Measurements from ENCODE around the gene SPATA2.
"Not testable (repeated sequence)": the region's sequence is repeated elsewhere in the genome, so short reads cannot be mapped to it uniquely, and the experiment has no call there.

Gene SPATA2, protein sequence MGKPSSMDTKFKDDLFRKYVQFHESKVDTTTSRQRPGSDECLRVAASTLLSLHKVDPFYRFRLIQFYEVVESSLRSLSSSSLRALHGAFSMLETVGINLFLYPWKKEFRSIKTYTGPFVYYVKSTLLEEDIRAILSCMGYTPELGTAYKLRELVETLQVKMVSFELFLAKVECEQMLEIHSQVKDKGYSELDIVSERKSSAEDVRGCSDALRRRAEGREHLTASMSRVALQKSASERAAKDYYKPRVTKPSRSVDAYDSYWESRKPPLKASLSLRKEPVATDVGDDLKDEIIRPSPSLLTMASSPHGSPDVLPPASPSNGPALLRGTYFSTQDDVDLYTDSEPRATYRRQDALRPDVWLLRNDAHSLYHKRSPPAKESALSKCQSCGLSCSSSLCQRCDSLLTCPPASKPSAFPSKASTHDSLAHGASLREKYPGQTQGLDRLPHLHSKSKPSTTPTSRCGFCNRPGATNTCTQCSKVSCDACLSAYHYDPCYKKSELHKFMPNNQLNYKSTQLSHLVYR

DNA sequence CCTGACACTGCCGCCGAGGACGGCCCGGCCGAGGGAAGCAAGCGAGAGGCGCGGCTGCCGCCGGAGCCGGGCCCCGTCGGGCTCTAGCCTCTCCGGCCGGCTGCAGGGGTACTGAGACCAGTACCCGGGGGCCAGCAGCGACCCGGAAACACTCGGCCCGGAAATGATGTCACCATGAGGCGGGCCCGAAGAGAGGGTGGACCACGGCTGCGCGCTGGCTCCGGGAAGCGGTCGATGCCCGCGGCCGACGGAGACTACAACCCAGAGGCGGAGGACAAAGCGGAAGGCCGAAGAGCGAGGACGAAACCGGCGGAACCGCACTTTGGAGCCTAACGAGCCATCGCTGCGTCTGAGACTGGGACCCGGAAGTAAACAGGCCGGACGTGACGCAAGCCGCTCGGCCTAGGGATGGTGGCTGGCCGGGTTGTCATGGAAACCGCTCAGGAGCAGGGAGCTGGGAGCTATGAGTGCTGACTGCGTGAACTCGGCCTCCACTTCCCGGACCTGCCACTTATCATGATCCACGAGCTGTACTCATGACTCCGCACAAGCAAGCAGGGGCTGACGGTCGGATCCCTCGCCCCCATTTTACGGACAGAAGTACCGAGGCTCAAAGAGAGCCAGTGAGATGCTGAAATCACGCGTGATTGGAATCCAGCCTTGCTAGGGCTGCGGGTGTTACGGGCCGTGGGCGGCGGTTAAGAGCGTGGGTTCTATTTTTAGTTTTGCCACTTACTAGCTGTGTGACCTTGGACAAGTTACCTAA, at the start of gene SPATA2:
SPATA2 (minus strand) TSS at position 150 of the 766 bp plus-strand sequence. CDS start 7,039 bp downstream, outside the sequence.
- peak; percentile 91 for DNase-seq (ENCODE audit: low read depth)

DNA sequence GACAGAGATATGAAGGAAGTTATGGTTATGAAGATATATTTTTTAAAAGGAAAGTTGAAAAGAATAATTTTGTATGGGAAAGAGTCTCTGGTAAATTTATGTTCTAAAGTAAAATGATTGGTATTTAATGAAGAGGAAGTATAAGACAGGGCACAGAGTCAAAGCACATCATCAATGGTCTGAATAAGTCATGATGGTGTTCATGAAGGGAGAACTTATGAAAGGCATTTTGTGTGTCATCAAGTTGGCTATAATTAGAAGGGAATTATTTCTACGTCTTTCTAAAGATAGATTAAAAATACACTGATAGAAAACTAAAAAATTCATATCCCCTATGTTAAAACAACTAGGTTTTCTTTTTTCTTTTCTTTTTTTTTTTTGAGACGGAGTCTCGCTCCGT, 46.1 kb upstream of the SPATA2 start:
- no peak for DNase-seq (ENCODE audit: low read depth)

DNA sequence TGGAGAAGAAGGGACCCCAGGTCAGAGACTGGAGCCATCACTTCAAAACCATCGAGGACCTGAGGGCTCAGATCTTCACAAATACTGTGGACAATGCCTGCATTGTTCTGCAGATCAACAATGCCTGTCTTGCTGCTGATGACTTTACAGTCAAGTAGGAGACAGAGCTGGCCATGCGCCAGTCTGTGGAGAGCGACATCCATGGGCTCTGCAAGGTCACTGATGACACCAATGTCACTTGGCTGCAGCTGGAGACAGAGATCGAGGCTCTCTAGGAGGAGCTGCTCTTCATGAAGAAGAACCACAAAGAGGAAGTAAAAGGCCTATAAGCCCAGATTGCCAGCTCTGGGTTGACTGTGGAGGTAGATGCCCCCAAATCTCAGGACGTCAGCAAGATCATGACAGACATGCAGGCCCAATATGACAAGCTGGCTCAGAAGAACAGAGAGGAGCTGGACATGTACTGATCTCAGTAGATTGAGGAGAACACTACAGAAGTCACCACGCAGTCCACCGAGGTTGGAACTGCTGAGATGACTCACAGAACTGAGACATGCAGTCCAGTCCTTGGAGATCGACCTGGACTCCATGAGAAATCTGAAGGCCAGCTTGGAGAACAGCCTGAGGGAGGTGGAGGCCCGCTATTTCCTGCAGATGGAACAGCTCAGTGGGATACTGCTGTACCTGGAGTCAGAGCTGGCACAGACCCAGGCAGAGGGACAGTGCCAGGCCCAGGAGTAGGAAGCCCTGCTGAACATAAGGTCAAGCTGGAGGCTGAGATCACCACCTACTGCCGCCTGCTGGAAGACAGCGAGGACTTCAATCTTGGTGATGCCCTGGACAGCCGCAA, 42.0 kb upstream of the SPATA2 start:
- DNase-seq (ENCODE audit: low read depth), result not testable (repeated sequence)

- DNase-seq (ENCODE audit: low read depth), result no peak
Observed at GRCh38 chr20:49956689-49957088, 41.4 kb upstream of the SPATA2 start.

- DNase-seq (ENCODE audit: low read depth), result not testable (repeated sequence)
Observed at GRCh38 chr20:49955830-49956396, 40.6 kb upstream of the SPATA2 start.

DNA sequence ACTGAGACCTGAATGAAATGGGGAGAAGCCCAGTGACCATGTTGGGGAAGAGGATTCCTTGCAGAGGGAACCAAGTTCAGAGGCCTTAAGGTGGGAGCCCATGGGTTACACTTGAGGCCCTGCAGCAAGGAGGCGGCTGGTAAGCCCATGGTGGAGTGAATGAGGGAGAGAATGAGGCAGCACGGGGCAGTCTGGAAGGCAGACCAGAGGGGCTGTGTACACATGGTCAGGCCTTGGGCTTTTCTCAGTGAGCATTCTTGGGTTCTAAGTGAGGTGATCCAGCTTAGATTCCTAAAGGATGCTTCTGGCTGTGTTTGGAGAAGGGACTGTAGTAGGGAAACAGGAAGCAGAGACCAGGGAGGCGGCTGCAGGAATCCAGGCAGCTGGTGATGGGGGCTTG, 39.8 kb upstream of the SPATA2 start:
- no peak for DNase-seq (ENCODE audit: low read depth)

GRCh38 chr20:49951151-49951550, 35.8 kb upstream of the SPATA2 start:
- no peak for DNase-seq (ENCODE audit: low read depth)

DNA sequence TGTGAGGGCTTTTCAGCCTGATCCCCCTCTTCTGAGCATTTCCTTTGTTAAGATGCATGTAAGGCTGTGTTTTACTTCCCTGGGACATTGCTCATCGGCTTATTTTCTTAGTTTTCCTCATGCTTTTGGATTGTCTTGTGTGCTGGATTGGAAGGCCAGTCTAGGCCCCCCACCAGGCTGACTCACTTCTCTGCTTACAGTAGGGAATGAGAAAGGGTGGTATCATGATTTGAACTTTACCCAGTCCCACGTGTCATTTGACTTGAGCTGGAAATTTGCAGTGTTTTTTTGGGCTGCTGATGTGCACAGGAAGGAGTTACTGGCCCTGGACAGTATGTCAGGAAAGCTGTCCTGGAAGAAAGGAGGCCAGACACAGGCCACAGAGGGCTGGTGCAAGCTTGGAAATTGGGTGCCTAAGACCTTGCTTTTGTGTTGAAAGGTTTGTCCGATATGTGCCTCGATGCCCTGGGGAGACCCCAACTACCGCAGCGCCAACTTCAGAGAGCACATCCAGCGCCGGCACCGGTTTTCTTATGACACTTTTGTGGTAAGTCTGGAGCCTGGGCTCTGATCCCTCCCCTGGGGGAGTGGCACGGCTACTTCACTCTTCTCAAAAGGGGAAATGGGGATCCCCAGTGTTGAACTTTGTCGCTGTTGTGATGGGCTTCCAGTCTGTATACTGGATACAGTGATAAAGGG, 33.6 kb upstream of the SPATA2 start:
- no peak for DNase-seq (ENCODE audit: low read depth)

DNA sequence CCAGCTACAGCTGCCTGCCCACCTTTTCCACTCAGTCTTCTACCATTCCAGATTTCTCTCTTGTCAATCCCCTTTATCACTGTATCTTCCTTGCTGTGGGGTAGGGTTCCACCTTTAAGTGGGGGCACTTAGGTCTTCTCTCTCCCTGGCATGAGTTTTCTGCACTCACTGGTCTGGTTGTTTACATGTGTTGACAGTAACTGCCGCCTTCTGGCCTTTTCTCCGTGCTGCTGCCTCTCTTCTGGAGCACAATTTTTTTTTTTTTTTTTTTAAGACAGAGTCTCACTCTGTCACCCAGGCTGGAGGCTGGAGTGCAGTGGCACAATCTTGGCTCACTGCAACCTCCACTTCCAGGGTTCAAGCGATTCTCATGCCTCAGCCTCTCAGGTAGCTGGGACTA, 32.8 kb upstream of the SPATA2 start:
- no peak for DNase-seq (ENCODE audit: low read depth)

- DNase-seq (ENCODE audit: low read depth), result no peak
Observed at GRCh38 chr20:49945701-49946477, 30.6 kb upstream of the SPATA2 start.

GRCh38 chr20:49945306-49945700, 30.0 kb upstream of the SPATA2 start:
- no peak for DNase-seq (ENCODE audit: low read depth)

GRCh38 chr20:49942942-49943341, 27.6 kb upstream of the SPATA2 start:
- DNase-seq (ENCODE audit: low read depth), result no peak

GRCh38 chr20:49942303-49942702, 27.0 kb upstream of the SPATA2 start:
- DNase-seq (ENCODE audit: low read depth), result no peak

- DNase-seq (ENCODE audit: low read depth), result no peak
Observed at GRCh38 chr20:49941456-49941855, 26.1 kb upstream of the SPATA2 start.

GRCh38 chr20:49938173-49939163, 23.1 kb upstream of the SPATA2 start:
- DNase-seq (ENCODE audit: low read depth), result no peak

DNA sequence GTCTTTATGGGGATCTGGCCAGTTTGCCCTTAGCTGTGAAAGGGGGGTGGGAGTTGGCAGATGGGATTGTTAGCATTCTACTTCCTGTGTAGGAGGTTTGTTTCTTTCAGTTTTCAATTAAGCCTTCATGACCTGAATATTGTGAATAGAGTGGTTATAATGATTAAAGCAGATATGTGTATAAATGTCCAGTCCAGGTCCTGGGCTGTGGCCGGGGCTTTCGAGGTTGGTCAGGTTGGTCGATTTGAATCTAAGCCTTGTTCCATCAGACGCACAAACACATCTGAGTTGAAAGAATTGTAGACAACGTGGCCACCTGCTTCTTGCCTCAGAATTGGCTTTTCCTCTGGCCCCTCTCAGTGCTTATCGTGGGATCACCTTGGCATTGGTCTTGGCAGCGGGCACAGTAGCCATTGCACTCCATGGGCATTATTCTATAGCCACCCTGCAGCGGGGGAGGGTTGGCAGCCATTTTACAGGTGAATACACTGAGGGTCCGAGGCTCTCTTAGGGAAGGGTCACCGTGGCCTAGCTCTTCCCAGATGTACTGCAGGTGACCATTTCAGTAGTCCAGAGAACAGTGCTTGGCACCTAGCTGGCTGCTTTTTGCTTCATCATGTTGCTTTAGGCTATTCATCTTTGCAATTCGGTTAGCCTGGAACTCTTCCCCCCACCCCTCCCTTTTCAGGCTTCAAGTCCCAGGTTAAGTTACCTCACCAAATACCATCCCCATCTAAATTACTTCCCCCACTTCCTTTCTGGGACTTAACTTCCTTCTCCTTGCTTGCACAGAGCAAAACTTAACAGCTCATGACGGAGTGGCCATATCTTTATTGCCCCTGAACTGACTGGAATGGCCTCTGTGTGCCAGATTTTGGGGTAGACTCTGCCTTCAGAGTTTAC, 21.9 kb upstream of the SPATA2 start:
- DNase-seq (ENCODE audit: low read depth), result no peak

DNA sequence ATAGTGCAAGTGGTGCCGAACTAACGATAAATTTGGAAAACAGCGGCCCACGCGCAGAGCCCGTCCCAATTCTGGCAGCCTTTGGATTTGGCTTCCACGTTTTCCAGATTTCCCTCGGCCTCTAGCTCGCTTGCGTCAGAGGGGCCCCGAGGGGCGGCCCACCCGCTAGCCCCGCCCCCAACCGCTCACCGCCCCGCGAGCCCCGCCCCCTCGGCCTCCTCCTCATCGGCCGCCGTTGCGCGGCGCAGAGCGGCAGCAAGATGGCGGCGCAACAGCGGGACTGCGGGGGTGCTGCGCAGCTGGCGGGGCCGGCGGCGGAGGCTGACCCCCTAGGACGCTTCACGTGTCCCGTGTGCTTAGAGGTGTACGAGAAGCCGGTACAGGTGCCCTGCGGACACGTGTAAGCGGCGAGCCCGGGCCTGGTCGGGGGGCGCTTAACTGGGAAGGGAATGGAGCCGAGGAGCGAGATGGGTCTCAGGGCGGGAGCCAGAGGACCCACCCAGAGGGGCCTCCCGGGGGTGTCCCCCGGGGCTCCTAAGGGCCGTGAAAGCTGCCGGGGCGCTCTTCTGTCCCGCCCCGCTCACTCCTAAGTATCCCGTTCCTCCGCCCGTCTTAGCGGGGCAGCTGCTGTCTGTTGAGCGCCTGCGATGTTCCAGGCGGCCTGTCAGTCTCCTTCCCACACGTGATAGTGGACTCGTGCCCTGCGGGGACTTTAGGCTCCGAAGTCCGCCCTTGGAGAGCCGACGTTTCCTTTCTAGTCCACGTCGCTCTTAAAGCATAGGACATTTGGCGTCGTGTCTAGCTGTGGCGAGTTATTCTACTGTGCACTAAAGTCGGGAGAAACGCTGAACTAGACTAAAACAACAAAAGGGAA, 21.1 kb upstream of the SPATA2 start, which contains the start of gene RNF114:
RNF114 (plus strand) TSS at position 245 of the 874 bp plus-strand sequence; CDS start at position 261, 16 bp downstream.
- peak; percentile 88 for DNase-seq (ENCODE audit: low read depth)
